DND-41 (cell line): ENCODE measurements around the gene RELN.

Experiments used
- ATAC-seq: fragments of 200-7000 bp; cut with Tn5 transposase; 3 replicates; pipeline ENCODE4 v1.9.1; 2021; ENCODE audit warnings: low read depth; ENCODE audit not compliant: insufficient read depth
- DNase-seq: peaks from one replicate; pipeline ENCODE4 v3.0.0-alpha.2; 2020
- H2AFZ ChIP-seq: 2 replicates; pipeline ENCODE4 v1.6.0; 2012; ENCODE audit warnings: low read depth, low read length
- H3K27ac ChIP-seq: 2 replicates; pipeline ENCODE4 v1.5.1; 2012; ENCODE audit warnings: low read length, inconsistent platforms
- H3K27me3 ChIP-seq: fragments of 200-600 bp; sonication (generic); 2 replicates; pipeline ENCODE4 v1.6.0; 2012; ENCODE audit warnings: low read length, mild to moderate bottlenecking, inconsistent platforms; ENCODE audit not compliant: insufficient read depth, poor library complexity
- H3K36me3 ChIP-seq: 2 replicates; pipeline ENCODE4 v1.5.1; 2012; ENCODE audit warnings: low read length, inconsistent platforms; ENCODE audit not compliant: insufficient read depth
- H3K4me1 ChIP-seq: 2 replicates; pipeline ENCODE4 v1.5.1; 2012; ENCODE audit warnings: mild to moderate bottlenecking, low read length; ENCODE audit not compliant: insufficient read depth
- H3K4me2 ChIP-seq: 2 replicates; pipeline ENCODE4 v1.6.0; 2012; ENCODE audit warnings: mild to moderate bottlenecking, moderate library complexity, low read length, inconsistent platforms; ENCODE audit not compliant: insufficient read depth
- H3K4me3 ChIP-seq, 2 experiments: fragments of 200-600 bp in 1 of 2; shearing (Covaris generic) in 1 of 2; 2 replicates each; pipeline ENCODE4 v1.5.1; 2012 to 2016; ENCODE audit warnings: inconsistent platforms in 2 of 2, low read length in 2 of 2, mild to moderate bottlenecking in 2 of 2, low read depth in 1 of 2, moderate library complexity in 1 of 2
- H3K79me2 ChIP-seq: 2 replicates; pipeline ENCODE4 v1.6.0; 2012; ENCODE audit warnings: low read length, inconsistent platforms; ENCODE audit not compliant: insufficient read depth
- H3K9ac ChIP-seq: 2 replicates; pipeline ENCODE4 v1.6.0; 2012; ENCODE audit warnings: low read depth, mild to moderate bottlenecking, inconsistent platforms, low read length, moderate library complexity
- H3K9me3 ChIP-seq: 2 replicates; pipeline ENCODE4 v1.5.1; 2012; ENCODE audit warnings: low read length, moderate library complexity, mild to moderate bottlenecking, inconsistent platforms; ENCODE audit not compliant: insufficient read depth, severe bottlenecking
- H4K20me1 ChIP-seq: 2 replicates; pipeline ENCODE4 v1.6.0; 2012; ENCODE audit warnings: low read length; ENCODE audit not compliant: insufficient read depth
- EZH2 ChIP-seq: IDR thresholded peaks from 3 replicates; pipeline ENCODE4 v1.6.1; 2012; ENCODE audit warnings: borderline replicate concordance, low read depth, mild to moderate bottlenecking, moderate library complexity, low read length, inconsistent platforms; ENCODE audit not compliant: severe bottlenecking
- TF ChIP-seq, protein P1 (sequence below): IDR thresholded peaks from 2 replicates; pipeline ENCODE4 v1.5.1; 2012; ENCODE audit warnings: borderline replicate concordance, low read length, moderate library complexity, mild to moderate bottlenecking; ENCODE audit not compliant: poor library complexity, severe bottlenecking; ENCODE audit errors: extremely low read depth

Gene RELN

DNA sequence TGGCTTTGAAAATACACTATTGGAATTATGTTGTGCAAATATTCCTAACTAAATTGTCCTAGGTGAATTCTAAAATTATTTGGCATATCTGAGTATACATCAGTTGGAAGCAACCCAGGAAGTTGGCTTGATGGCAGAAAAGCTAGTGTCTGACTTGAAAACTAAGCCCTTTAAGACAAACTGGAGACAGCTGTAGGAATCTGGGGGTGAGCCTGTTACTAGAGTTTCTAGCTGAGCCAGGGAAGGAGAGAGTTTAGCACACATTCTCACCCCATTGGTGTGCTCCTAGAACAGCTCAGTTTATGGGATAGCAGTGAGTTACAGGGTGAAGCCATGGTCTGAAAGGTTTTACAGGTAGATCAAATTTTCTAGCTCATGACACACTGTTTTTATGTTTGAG is 333.2 kb downstream of the RELN start:
- ATAC-seq (no peak), DNase-seq (no peak)
- Histone ChIP-seq H3K4me1 (no peaks in the 10 kb centered on the region), H3K27me3 (peaks cover 7% of the 10 kb centered on the region), H2AFZ (no peak overlapping the region), H3K79me2 (no peaks in the 10 kb centered on the region), H4K20me1 (no peaks in the 10 kb centered on the region), H3K4me2 (no peak overlapping the region), H3K9me3 (no peaks in the 10 kb centered on the region), H3K9ac (no peak overlapping the region), H3K27ac (no peak overlapping the region), H3K4me3 (no peak overlapping the region), H3K36me3 (no peaks in the 10 kb centered on the region)
- TF ChIP-seq EZH2, result no peak
- TF ChIP-seq, protein P1, sequence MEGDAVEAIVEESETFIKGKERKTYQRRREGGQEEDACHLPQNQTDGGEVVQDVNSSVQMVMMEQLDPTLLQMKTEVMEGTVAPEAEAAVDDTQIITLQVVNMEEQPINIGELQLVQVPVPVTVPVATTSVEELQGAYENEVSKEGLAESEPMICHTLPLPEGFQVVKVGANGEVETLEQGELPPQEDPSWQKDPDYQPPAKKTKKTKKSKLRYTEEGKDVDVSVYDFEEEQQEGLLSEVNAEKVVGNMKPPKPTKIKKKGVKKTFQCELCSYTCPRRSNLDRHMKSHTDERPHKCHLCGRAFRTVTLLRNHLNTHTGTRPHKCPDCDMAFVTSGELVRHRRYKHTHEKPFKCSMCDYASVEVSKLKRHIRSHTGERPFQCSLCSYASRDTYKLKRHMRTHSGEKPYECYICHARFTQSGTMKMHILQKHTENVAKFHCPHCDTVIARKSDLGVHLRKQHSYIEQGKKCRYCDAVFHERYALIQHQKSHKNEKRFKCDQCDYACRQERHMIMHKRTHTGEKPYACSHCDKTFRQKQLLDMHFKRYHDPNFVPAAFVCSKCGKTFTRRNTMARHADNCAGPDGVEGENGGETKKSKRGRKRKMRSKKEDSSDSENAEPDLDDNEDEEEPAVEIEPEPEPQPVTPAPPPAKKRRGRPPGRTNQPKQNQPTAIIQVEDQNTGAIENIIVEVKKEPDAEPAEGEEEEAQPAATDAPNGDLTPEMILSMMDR, result no peak

DNA sequence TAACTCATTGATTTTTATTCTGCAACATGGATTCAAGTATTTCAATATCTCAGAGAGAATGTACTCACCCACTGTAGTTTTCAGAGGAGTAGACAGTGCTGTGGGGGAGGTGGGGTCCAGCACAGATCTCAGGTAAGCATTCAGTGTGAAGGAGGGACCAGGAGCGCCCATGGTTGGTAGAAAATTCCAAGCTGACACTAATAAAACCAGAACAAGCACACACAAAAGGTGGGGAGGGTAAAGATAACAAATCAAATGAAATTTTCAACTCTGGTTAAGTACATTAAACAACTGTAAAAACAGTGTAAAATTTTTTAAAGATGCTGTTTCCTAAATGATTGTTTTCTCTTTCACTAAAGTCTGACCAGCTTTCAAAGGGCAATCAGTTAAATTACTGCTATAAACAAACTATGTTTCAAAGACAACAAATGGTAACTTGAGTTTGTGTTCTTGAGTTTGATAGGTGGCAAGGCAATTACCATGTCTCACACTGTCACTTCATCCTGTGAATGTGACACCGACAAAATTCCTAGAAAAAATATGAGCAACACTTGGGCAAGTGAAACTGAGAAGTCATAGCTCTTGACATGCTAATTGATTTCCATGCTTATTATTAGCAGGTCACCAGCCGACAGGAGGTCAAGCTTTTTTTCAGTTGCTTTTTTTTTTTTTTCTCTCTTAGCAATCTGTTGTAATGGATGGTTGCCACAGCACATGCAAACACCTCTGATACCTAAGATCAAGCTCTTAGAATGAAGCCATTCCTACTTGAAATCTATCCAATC is 337.7 kb downstream of the RELN start:
- peaks cover 2% of the 10 kb centered on the region for H3K9me3 ChIP-seq
- no peak overlapping the region for H3K27ac ChIP-seq
- DNase-seq (no peak), ATAC-seq (no peak)
- H3K27me3 ChIP-seq, result peaks cover 7% of the 10 kb centered on the region
- no peaks in the 10 kb centered on the region for H4K20me1 ChIP-seq
- no peak overlapping the region for H3K4me3 ChIP-seq
- H2AFZ ChIP-seq, result no peak overlapping the region
- H3K9ac ChIP-seq, result no peak overlapping the region
- no peaks in the 10 kb centered on the region for H3K36me3 ChIP-seq
- TF ChIP-seq EZH2, result no peak
- TF ChIP-seq, protein P1, result no peak
- no peaks in the 10 kb centered on the region for H3K79me2 ChIP-seq
- no peaks in the 10 kb centered on the region for H3K4me1 ChIP-seq
- H3K4me2 ChIP-seq, result no peak overlapping the region

DNA sequence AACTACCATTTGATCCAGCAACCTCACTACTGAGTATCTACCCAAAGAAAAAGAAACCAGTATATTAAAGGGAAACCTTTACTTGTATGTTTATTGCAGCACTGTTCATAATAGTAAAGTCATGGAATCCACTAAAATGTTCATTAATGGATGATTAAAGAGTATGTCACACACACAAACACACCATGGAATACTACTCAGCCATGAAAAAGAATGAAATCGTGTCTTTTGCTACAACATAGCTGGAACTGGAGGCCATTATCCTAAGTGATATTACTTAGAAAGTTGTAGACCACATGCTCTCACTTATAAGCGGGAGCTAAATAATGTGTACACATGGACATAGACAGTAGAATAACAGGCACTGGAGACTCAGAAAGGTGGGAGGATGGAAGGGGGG is 340.4 kb downstream of the RELN start:
- no peaks in the 10 kb centered on the region for H3K4me1 ChIP-seq
- no peaks in the 10 kb centered on the region for H4K20me1 ChIP-seq
- H3K36me3 ChIP-seq, result no peaks in the 10 kb centered on the region
- DNase-seq (no peak), ATAC-seq (no peak)
- H3K9me3 ChIP-seq, result peaks cover 2% of the 10 kb centered on the region
- no peak overlapping the region for H3K27ac ChIP-seq
- no peak overlapping the region for H3K4me3 ChIP-seq
- H3K27me3 ChIP-seq, result peaks cover 7% of the 10 kb centered on the region
- no peak overlapping the region for H2AFZ ChIP-seq
- no peak overlapping the region for H3K4me2 ChIP-seq
- no peak overlapping the region for H3K9ac ChIP-seq
- TF ChIP-seq, protein P1, result no peak
- TF ChIP-seq EZH2, result no peak
- no peaks in the 10 kb centered on the region for H3K79me2 ChIP-seq

DNA sequence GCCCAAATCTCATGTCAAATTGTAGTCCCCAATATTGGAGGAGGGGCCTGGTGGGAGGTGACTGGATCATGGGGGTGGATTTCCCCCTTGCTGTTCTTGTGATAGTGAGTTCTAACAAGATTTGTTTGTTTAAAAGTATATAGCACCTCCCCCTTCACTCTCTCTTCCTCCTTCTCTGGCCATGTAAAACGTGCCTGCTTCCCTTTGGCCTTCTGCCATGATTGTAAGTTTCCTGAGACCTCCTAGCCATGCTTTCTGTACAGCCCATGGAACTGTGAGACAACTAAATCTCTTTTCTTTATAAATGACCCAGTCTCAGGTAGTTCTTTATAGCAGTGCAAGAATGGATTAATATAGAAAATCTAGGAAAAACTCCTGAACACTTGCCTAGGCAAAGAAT is 341.3 kb downstream of the RELN start:
- Histone ChIP-seq H3K4me1 (no peaks in the 10 kb centered on the region), H3K27me3 (peaks cover 7% of the 10 kb centered on the region), H4K20me1 (no peaks in the 10 kb centered on the region), H3K9me3 (peaks cover 2% of the 10 kb centered on the region), H3K36me3 (no peaks in the 10 kb centered on the region), H2AFZ (no peak overlapping the region), H3K27ac (no peak overlapping the region), H3K4me3 (no peak overlapping the region), H3K79me2 (no peaks in the 10 kb centered on the region), H3K4me2 (no peak overlapping the region), H3K9ac (no peak overlapping the region)
- ATAC-seq, result no peak
- TF ChIP-seq, protein P1, result no peak
- no peak for TF ChIP-seq EZH2
- no peak for DNase-seq
